ENCODE measurements around the gene CNPPD1.

Gene CNPPD1

DNA sequence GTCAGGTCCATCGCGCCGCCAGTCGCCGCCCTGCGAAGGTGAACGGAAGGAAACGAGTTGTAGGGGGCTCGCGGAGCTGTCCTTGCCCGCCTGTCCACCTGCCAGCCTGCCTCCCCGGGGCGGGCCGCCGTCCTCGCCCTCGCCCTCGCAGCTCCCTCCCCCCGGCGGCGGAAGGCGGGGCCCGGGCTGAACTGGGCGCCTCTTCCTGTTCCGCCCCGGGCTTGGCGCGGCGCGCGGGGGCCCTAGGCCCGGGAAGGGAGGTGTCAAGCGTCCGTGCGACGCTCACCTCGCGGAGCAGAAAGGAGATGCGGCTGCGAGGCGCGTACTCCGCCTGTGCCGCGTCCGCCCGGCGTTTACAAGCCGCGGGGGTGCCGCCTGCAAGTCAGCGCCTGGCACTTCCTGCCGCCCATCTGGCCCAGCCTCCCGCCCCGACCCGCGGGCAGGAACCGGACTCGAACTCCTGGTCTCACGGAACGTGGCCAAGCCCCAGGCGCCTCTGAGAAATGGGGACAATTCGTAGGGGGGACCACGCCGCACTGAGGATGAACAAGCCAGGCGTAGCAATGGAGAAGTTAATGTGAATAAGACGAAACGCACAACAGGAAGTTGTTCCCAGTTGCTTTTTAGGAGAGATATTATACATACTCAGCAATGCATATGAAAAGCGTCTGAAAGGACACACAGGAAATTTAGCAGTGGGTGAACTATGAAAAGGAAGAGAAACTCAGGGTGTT, at the start of gene CNPPD1:
Gene CNPPD1 (minus strand): TSS at position 108 of the 734 bp plus-strand sequence. CDS start 97 bp downstream, at position 11.
- DNase-seq, result peak in 54 of 56 donors; percentile 37 to 95 (median 78)

DNA sequence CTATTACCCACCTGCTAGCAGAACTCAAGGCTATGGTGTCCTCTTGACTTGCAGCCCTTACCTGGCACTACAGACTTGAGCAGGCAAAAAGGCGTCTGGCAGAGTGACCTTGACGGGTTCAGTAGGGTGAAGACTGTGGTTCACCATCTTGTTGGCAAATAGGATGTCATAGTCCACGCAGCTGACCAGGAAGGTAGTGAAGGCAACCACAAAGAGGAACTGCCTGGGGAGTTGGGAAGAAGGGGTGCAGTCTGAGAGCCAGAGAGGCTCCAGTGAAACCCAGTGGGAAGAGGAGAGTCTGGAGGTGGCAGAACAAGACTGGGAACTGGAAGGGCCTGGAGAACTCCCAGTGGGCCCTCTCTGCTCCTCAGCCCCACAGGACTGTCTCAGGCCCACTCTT, 48.6 kb upstream of the CNPPD1 start:
- no peak for DNase-seq

DNA sequence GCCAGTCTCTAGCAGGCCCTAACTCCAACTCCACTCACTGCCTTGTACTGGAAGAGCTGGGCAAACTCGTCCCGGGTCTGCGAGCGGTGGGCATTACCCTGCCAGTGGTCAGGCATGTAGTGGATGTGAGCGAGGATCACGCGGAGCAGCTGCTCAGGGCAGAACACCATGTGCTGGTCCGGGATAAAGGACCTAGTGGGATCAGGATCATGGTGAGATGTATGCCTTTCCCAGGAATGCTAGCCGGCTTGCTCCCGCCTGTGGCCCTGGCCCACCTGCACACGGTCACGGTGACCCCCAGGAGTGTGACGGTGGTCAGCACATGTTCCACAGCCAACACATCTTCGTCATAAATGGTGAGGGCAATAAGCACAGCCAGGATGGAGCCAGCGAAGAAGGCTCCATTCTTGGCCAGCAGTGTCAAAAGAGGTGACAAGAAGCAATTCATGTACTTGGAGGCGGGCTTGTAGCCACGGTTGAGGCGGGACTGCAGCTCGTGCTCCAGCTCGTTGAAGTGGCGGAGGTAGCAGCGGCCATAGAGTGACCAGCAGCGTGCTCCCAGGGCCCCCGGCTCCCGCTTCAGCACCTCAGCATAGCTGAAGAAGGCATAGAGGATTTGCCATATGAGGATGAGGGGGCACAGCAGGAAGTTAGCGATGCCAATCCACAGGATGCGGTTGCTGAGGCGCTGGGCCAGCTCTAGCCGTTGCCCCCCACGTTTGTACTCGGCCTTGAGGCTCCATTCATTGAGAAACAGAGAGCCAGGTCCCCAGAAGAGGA, 47.3 kb upstream of the CNPPD1 start:
- no peak for DNase-seq

DNA sequence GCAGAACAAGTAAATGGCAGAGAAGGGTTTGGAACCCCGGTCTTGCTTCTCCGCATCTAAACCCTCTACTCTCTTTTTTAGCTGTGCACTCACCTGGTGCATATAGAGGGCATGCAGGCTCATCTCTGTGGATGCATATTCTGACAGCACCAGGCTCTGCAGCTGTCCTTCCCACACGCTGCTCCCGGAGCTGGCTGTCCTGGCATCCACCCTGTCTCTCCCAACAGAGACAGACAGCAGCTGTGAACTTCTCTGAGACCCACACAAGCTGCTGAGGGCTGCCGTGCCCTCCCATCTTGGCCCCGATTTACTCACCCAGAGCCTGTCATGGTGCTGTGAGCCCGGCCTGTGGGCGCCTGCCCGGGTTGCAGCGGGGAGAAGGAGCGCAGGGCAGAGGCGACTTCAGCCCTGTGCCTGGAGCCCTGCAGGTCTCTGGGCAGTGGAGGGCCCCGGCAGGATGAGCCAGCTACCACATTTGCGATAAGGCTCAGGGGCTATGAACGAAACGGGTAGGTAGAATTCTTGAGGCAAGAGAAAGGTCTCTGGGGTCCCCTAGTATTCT, 45.3 kb upstream of the CNPPD1 start:
- no peak for DNase-seq

DNA sequence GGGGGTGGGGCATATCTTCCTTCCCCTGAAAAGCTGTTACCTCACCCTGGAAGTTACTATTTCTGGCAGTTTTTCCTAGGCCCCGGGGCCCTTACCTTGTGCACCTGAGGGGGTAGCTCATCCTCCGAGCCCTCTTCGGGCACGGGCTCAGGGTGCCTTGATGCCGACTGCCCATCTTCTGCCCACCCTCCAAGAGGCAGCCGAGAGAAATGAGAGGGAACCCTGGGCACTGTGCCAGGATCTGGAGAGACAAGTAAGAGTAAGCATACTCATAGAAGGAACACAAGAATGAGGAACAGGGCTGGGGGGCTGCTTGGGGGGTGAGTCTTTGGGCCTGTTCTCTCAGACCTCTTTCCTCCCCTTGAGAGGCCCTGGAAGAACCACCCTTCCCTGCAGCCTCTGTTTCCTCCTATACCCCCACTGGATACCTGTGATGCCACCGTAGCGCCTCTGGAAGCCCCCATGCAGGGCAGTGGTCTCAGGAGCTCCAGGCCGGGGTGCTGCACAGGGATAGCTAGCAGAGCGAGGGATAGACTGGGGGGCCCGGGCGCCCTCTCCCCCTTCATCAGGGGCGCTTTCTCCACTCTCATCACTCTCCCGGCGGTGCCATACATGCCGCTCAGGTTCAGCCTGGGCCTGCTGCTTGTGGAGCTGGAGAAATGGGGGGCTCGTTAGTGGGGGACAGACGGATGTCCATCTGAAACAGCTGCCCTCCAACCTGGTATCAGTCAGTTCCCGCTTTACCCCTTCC, 44.1 kb upstream of the CNPPD1 start:
- peak in 1 of 56 donors; percentile 16 for DNase-seq

DNA sequence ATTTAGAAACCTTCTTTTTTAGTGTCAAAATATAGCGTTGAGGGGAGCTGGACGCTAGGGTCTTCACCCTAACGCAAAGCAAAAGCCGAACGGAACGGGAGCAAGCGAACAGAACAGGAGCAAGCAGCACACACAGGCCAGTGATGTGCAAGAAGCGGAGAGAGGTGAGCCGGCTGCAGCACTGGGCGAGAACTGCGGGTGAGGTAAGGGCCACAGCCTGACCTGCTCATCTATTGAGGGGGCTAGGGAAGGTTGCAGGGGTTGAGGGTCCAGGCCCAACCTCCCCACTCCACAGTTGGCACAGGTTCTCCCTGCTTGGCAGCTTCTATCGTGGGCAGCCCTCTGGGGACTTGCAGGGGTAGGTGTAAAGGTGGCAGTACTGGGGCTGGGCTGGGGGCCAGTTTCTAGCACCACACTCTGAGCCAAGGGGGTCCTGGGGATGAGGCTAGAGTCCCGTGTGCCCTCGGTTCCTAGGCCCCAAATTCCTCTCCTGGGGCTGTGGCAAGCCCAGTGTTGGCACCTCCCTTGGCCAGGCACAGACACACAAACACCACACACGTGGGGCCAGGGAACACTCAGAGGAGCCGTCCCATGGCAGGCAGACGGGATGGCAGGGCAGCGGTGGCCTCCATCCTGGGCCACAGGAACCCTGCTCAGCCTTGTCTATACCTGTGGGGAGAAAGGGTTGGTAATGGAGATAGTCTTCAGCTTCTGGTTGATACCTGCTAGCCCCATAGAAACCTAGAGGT, 43.2 kb upstream of the CNPPD1 start:
- no peak for DNase-seq

DNA sequence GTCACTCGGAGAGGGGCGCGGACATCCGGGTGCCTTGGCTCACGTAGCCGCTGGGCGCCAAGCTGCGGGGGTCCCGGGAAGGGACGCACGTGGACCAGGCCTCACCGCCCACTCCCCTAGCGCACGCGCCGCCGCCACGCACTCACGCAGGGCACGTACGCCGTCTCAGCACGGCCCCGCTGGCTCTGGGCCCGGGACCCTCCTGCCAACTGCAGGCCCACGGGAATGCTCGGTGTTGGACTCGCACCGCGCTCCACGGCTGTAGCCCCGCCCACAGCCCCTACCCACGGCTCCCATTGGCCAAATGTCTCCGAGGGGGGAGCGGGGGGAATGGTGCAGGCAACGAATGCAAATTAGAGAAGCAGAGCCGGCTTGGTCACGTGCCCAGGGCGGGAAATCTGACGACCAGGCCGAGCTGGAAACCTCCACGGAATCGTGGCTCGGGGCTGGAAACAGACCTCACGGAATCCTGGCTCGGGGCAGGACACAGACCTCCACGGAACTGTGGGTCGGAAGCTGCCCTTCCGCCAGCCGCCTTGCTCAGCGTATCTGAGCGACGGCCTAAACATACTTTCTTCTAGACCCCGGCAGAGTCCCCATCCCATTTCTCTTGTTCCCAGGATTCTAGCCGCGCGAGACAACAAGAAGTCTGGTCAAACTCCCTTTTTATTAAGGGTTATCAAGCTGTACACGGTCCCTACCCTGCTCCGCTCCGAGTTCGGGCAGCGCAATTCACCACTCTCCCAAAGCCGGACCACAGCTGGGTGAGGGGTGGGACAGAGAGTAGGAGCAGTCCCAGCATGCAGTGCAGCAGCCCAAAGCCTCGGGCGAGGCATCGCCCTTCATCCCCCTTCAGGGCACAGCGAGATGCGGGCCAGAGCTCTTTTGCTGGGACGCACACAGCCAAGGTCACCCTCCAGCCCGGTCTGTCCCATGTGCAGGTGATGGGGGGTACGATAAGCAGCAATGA, 42.3 kb upstream of the CNPPD1 start, which contains the start of gene ABCB6:
Gene ABCB6 (minus strand): TSS at position 227 of the 970 bp plus-strand sequence. CDS start 285 bp downstream, outside the sequence.
- DNase-seq, result peak; percentile 68 to 99 (median 94)

DNA sequence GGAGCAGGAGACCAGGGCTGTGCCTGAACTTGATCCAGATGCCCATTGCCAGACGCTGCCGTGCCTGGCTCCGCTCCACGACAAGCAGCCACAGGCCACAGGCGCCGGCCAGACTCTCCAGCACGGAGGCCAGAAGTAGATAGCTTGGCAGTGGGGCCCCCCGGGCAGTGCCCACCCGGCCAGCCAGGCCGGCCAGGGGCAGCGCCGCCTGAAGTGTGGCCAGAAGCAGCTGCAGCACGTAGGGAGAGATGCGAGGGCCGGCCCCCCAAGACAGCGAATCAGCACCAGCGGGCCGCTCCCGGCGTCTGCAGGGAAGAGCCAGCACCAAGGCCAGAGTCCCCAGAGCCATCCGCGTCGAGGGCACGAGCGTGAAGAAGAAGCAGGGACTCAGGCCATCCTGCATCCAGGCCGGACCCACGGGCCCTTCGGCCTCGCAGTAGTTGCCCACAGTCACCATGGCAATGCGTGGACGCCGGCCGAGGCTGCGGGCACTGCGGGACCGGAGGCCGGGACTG, 41.5 kb upstream of the CNPPD1 start:
- DNase-seq, result peak in 47 of 56 donors; percentile 31 to 89 (median 69)

DNA sequence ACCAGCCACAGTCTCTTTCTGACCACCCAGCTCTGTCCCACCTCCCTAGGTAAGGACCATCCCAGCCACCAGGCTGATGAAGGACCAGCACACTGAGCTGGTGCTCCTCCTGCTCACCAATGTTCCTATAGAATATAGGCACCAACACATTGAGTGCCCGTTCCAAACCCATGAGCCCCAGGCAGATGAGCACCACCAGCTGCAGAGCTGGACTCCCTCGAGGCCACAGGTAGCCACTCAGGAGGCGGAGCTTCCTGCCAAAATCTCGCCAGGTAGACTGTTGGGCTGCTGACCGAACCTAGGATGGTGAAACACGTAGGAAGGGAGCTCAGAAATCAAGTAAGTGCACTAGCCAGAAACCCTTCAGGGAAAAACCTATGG, 39.8 kb upstream of the CNPPD1 start:
- DNase-seq, result no peak

DNA sequence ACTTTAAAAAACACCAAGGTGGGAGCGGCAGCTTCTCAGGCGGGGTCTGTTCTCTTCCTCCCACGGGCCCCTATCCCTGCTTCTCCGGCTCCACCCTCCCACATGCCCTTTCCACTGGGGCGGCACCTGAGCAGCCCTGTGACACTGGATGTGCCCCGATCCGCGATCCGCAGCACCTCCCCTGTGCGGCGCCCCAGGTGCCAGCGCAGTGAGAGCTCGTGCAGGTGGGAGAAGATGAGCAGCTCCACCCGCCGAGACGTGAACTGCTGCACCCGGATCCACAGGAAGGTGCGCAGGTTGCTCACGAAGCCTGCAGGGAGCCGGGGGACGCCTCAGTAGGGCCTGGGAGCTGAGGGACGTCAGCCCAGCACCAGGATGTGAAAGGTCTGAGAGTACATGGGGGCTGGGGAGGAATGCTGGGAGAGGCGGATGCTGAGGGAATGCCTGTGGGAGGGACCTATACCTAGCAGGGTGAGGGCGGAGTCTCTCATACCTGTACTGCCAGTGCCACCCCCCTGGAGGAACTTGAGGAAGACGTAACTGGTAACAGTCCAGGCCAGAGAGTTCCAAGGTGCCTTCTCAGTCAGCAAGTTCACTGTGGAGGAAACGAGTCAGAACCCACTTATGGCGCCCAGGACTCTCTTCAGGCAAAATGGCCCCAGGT, 39.3 kb upstream of the CNPPD1 start:
- DNase-seq, result no peak

DNA sequence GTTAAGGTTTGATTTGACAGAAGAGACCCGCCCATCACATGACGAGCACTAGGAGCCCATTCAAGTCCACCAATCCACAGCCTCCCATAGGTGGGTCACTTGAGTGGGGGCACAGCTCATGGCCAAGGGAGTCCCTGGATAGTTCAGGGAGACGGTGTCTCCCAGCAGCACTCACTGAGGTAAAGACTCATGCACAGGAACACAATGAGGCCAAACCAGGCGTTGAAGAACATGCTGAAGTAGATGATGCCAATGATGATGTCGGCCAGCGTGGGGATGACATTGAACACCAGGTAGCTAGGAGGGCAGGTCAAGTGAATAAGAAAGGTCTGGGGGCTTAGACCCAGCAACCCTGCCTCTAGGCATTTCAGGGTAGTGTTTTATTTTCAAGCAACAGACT, 38.1 kb upstream of the CNPPD1 start:
- no peak for DNase-seq

DNA sequence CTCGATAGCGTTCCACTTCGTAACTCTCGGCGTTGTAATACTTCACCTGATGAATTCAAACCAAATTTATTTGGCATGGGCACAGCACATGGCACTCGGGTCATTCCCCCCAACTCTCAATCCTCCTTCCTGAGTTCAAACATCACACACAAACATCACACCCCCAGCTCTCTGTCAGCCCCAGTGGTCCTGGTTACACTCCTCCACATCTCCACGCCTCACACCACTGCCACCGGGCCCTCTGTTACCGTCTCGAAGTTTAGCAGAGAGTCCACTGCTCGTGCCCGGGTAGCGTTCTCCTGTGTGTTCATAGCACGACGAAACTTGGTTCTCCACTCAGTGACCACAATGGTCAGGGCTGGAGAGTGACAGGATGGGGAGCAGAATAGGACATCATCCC, 37.4 kb upstream of the CNPPD1 start:
- no peak for DNase-seq

DNA sequence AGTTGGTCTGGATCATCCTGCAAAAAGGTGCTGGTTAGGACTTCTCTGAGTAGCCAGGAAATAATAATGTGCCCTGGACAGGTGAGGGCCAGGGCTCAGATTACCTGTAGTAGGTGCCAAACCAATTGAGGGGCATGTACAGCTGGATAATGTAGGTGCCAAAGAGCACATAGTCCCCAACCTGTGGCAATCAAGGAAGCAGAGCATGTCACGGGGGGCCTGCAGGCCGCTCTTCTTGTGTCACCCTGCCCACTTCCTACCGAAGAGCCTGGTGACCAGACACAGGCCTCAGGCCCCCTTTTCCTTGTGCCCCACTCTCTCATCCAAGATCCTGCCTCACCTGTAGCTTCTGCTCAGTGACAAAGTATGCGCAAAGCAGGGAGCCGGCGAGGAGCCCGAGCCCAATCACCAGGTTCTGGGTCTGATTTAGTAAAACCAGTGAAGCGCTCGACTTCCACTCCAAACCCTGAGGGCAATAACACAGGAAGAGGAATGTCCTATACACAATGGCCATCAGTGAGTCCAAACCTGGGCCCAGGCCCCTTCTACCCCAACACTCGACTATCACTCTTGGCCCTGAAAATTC, 36.9 kb upstream of the CNPPD1 start:
- DNase-seq, result no peak

DNA sequence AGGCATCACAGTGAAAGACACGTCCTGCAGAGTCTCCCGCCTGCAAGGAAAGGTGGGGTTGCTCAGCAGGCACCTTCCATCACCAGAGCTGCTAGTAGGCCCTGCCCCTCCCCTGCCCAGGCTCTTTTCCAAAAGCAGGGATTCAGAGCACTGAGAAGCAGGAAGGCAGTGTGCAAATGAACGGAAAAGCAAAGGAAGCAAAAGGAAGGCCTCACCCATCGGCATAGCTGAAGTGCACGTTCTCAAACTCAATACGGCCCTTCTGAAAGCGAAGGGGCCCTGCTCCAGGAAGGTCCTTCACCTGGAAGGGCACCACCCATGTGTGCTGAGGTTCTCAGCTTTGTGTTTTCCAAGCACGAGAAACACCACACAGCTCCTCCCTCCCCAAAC, 36.3 kb upstream of the CNPPD1 start:
- DNase-seq, result no peak

DNA sequence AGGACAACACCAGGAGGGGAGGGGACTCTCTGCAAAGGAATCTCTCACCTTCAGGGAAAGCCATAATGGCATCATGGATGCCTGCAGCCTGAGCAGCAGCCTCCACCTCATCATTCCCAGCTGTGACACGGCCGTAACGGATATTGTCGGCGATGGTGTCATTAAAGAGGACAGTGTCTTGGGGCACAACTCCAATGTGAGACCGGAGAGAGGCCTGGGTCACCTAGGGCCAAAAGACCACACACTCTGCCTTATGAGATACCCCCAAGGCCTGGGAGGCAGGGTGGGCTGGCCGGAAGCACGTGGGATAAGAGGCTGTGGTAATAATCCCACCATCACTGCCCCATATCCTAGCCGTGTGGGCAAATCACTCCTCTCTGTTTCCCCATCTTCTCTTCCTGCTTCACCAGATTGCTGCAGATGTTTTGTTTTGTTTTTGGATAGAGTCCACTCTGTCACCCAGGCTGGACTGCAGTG, 34.2 kb upstream of the CNPPD1 start:
- DNase-seq, result no peak

DNA sequence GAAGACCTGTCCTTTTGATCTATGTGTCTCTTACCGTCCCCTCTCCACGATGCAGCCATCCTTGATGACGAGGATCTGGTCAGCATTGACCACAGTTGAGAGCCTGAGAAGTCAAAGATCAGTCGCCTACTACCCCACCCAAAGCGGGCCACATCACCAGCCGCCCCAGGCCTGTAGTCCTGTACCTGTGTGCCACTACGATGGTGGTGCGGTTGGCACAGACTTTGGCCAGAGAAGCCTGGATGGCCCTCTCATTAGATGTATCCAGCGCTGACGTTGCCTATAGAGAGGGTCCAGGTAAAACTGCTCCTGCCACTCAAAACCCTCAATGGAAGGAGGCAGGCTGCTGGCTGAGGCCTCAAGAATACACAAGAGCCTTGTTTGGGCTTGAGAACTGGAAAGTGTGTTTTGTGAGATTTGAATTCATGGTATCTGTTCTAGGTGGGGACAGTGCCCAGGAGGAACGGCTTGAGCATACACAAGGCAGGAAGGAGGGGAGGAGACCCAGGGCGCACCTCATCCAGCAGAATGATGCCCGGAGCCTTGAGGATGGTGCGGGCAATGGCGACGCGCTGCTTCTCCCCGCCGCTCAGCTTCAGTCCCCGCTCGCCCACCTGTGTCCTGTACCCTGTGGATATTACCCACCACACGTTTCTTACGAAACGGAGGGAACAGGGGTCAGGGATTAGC, 33.6 kb upstream of the CNPPD1 start:
- no peak for DNase-seq
